Panc1 (cell line): ENCODE measurements around the gene PRR35. TPM values are rescaled to one million over a fixed set of nuclear protein-coding genes. Genes with fewer than 3 reads are reported as not detected.

Experiments used
- ATAC-seq: fragments of 200-7000 bp; cut with Tn5 transposase; 2 replicates; pipeline ENCODE4 v1.9.1; 2020; ENCODE audit warnings: mild to moderate bottlenecking, moderate library complexity
- BruUV-seq: library from RNA; stranded (reverse); fragments of 400-500 nt; replicated peaks from 2 replicates; lab custom pipeline; 2021; lab: Mats Ljungman, UMichigan
- CTCF ChIA-PET: fragments of 300-600 bp; sonication (Branson Sonifier 250); formaldehyde crosslinking; loops from one replicate; lab custom pipeline; 2022; ENCODE audit warnings: antibody characterized with exemption; lab: Charles Lee
- POLR2A ChIA-PET: fragments of 300-600 bp; sonication (Branson Sonifier 250); formaldehyde crosslinking; loops from one replicate; lab custom pipeline; 2022; ENCODE audit warnings: antibody characterized with exemption; lab: Charles Lee
- DNase-seq: peaks from one replicate; pipeline ENCODE4 v3.0.0-alpha.2; 2010; ENCODE audit warnings: low read depth, low spot score
- H3K27ac ChIP-seq: 2 replicates; pipeline ENCODE4 v1.5.1; 2011; ENCODE audit warnings: mild to moderate bottlenecking, low read length, inconsistent platforms
- H3K27me3 ChIP-seq: fragments of 200-500 bp; sonication (Bioruptor generic); 2 replicates; pipeline ENCODE4 v1.6.0; 2014; ENCODE audit warnings: low read length, inconsistent platforms; ENCODE audit not compliant: control insufficient read depth, insufficient read depth
- H3K36me3 ChIP-seq: fragments of 200-500 bp; sonication (Bioruptor generic); 2 replicates; pipeline ENCODE4 v1.5.1; 2014; ENCODE audit warnings: inconsistent platforms, mild to moderate bottlenecking, low read length, moderate library complexity; ENCODE audit not compliant: control insufficient read depth, insufficient read depth
- H3K4me1 ChIP-seq: 2 replicates; pipeline ENCODE4 v1.5.1; 2011; ENCODE audit warnings: inconsistent platforms, mild to moderate bottlenecking, low read length, moderate library complexity; ENCODE audit not compliant: control insufficient read depth, insufficient read depth
- H3K4me3 ChIP-seq, 2 experiments: 2 replicates each; pipeline ENCODE4 v1.5.1; 2011 to 2012; ENCODE audit warnings: low read depth in 2 of 2, low read length in 2 of 2, mild to moderate bottlenecking in 2 of 2, inconsistent platforms in 1 of 2, moderate library complexity in 1 of 2
- H3K9me3 ChIP-seq: fragments of 200-500 bp; sonication (Bioruptor generic); 2 replicates; pipeline ENCODE4 v1.5.1; 2014; ENCODE audit warnings: low read depth, mild to moderate bottlenecking, inconsistent platforms, low read length, moderate library complexity; ENCODE audit not compliant: control insufficient read depth, insufficient read depth
- CTCF ChIP-seq: fragments of 450-650 bp; IDR thresholded peaks from 2 replicates; pipeline ENCODE4 v1.5.1; 2017; ENCODE audit warnings: mild to moderate bottlenecking
- POLR2AphosphoS5 ChIP-seq: IDR thresholded peaks from 2 replicates; pipeline ENCODE4 v1.6.1; 2012; ENCODE audit warnings: mild to moderate bottlenecking, low read depth, low read length, moderate library complexity
- REST ChIP-seq, 2 experiments: IDR thresholded peaks; 2 replicates each; pipeline ENCODE4 v1.6.1; 2011 to 2012; ENCODE audit warnings: low read depth in 2 of 2, control low read depth in 1 of 2, low read length in 1 of 2, mild to moderate bottlenecking in 1 of 2, moderate library complexity in 1 of 2; ENCODE audit not compliant: insufficient read depth in 1 of 2
- SIN3A ChIP-seq: IDR thresholded peaks from 2 replicates; pipeline ENCODE4 v1.6.1; 2012; ENCODE audit warnings: low read depth, mild to moderate bottlenecking, low read length, moderate library complexity, borderline replicate concordance; ENCODE audit not compliant: insufficient read depth
- TCF7L2 ChIP-seq: IDR thresholded peaks from 2 replicates; pipeline ENCODE4 v1.6.1; 2011; ENCODE audit warnings: mild to moderate bottlenecking, low read depth, low read length, inconsistent platforms
- in situ Hi-C: cut with HindIII; loops from 2 replicates; pipeline ENCODE4 v1.10.0; 2016; ENCODE audit warnings: low sequenced_read_pairs, low pct_unique_long_range_greater_than_20kb
- intact Hi-C: fragments of 100-400 bp; cut with micrococcal nuclease; formaldehyde crosslinking; loops from one replicate; pipeline ENCODE4 v1.10.0; 2022; ENCODE audit not compliant: unreplicated experiment
- total RNA-seq: library from RNA; stranded (reverse); gene quantifications from one replicate; pipeline ENCODE4 v1.2.1, GENCODE V29; 2021; ENCODE audit not compliant: unreplicated experiment

Gene PRR35
- total RNA-seq, 1 experiment from 2014 or later = 2.2 TPM

- POLR2A ChIA-PET = no interaction called here
- CTCF ChIA-PET = interaction anchor here (1.0 kb wide), 1 partner anchor 11 kb away, joined by 3 read pairs; no protein-coding TSS in a partner anchor
- ATAC-seq (peak; percentile 48), DNase-seq (no peak)
- in situ Hi-C loops = no loop called here
- H3K36me3 ChIP-seq = no peaks in the 10 kb centered on the region
- TF ChIP-seq TCF7L2 (0 out of 2 replicates have a peak, but pooled peaks have one; percentile 25), POLR2AphosphoS5 (0 out of 2 replicates have a peak, but pooled peaks have one; percentile 29), SIN3A (no peak), CTCF (no peak), REST (IDR thresholded peaks at IDR 0.05; ENCODE audit: insufficient read depth in 1 of 2, low read depth in 2 of 2, low read length in 1 of 2) (no peak)
- peaks cover 57% of the 10 kb centered on the region for H3K4me1 ChIP-seq
- H3K27me3 ChIP-seq = no peaks in the 10 kb centered on the region
- intact Hi-C loops = no loop called here
- peak overlapping the region; percentile 93 for H3K27ac ChIP-seq
- peak overlapping the region in 1 of 2 experiments; percentile 18; a peak in 2 of 4 replicates for H3K4me3 ChIP-seq
- BruUV-seq = no TSS peak
- H3K9me3 ChIP-seq = no peaks in the 10 kb centered on the region
Measured at GRCh38 chr16:565419-566330, 5.5 kb downstream of the PRR35 start.

GRCh38 chr16:566475-567372 is 6.5 kb downstream of the PRR35 start, which contains the start of gene NHLRC4:
TSS of gene NHLRC4 (plus strand) at chr16:567005. CDS start at chr16:568048, 1,043 bp downstream.
- DNase-seq = no peak
- ATAC-seq = peak; percentile 35
- BruUV-seq = no TSS peak
- CTCF ChIA-PET = no interaction called here
- Histone ChIP-seq H3K36me3 (no peaks in the 10 kb centered on the region), H3K4me1 (peaks cover 57% of the 10 kb centered on the region), H3K27ac (peak within 1 kb of the TSS; percentile 93), H3K27me3 (no peaks in the 10 kb centered on the region), H3K9me3 (no peaks in the 10 kb centered on the region), H3K4me3 (peak within 1 kb of the TSS in 1 of 2 experiments; percentile 18; a peak in 2 of 4 replicates)
- in situ Hi-C loops (no loop called here), intact Hi-C loops (no loop called here)
- no peak for TF ChIP-seq POLR2AphosphoS5
- TF ChIP-seq CTCF = no peak
- no peak for TF ChIP-seq REST (IDR thresholded peaks at IDR 0.05; ENCODE audit: insufficient read depth in 1 of 2, low read depth in 2 of 2, low read length in 1 of 2)
- no peak for TF ChIP-seq TCF7L2
- TF ChIP-seq SIN3A = no peak
- POLR2A ChIA-PET = interaction anchor here (0.6 kb wide), 1 partner anchor 165 kb away, joined by 13 read pairs; the partner anchor contains the start of gene DECR2
